ENCODE measurements around the gene SMTNL2. TPM values are rescaled to one million over a fixed set of nuclear protein-coding genes. Genes with fewer than 3 reads are reported as not detected.
"Not testable (repeated sequence)": the region's sequence is repeated elsewhere in the genome, so short reads cannot be mapped to it uniquely, and the experiment has no call there.

Gene SMTNL2
- total RNA-seq, 1 donor from 2014 or later, result 0.32 TPM

DNA sequence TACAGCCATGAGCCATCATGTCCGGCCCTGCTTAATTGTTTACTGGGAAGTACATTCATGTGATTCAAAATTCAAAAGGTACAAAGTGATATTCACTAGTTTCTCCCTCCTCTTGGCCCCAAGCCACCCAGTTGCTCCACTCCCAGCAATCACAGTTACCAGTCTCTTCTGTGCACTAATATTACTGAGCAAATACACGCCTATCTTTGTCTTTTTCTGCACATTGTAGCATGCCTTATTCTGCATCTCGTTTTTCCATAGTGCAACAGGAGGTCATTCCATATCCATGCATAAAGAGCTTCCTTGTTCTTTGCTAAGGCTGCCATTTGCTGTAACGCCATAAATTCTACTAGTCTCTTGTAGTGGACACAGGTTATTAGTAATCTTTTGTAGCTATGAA, 59.3 kb downstream of the SMTNL2 start:
- no peaks in the 10 kb centered on the region for H3K9me3 Mint-ChIP-seq (ENCODE audit: low read depth)
- H3K4me1 Mint-ChIP-seq (ENCODE audit: low read depth), result peaks cover 15% of the 10 kb centered on the region
- H3K4me3 Mint-ChIP-seq (ENCODE audit: unreplicated experiment), result no peak overlapping the region
- H3K27me3 Mint-ChIP-seq (ENCODE audit: low read depth), result peaks cover 66% of the 10 kb centered on the region
- no peaks in the 10 kb centered on the region for H3K36me3 Mint-ChIP-seq (ENCODE audit: low read depth)
- no peak for DNase-seq (ENCODE audit: low spot score)
- no peak overlapping the region for H3K27ac Mint-ChIP-seq (ENCODE audit: unreplicated experiment)
- TF ChIP-seq, protein P1, sequence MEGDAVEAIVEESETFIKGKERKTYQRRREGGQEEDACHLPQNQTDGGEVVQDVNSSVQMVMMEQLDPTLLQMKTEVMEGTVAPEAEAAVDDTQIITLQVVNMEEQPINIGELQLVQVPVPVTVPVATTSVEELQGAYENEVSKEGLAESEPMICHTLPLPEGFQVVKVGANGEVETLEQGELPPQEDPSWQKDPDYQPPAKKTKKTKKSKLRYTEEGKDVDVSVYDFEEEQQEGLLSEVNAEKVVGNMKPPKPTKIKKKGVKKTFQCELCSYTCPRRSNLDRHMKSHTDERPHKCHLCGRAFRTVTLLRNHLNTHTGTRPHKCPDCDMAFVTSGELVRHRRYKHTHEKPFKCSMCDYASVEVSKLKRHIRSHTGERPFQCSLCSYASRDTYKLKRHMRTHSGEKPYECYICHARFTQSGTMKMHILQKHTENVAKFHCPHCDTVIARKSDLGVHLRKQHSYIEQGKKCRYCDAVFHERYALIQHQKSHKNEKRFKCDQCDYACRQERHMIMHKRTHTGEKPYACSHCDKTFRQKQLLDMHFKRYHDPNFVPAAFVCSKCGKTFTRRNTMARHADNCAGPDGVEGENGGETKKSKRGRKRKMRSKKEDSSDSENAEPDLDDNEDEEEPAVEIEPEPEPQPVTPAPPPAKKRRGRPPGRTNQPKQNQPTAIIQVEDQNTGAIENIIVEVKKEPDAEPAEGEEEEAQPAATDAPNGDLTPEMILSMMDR (IDR thresholded peaks at IDR 0.05), result no peak

DNA sequence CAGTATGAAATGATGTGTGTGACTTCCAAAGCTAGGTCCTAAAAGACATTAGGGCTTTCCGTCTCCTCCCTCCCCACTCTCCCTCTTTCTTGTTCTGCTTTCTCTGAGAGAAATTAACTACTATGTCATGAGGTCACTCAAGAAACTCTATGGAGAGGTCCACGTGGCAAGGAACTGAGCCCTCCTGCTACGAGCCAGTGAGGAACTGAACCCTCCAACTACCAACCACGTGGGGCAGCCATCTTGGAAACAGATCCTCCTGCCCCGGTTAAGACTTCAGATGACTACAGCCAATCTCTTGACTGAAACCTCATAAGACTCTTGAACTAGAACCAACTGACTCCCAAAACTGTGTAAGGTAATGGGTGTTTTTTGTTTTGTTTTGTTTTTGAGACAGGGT, 61.3 kb downstream of the SMTNL2 start:
- DNase-seq (ENCODE audit: low spot score), result no peak
- peaks cover 66% of the 10 kb centered on the region for H3K27me3 Mint-ChIP-seq (ENCODE audit: low read depth)

DNA sequence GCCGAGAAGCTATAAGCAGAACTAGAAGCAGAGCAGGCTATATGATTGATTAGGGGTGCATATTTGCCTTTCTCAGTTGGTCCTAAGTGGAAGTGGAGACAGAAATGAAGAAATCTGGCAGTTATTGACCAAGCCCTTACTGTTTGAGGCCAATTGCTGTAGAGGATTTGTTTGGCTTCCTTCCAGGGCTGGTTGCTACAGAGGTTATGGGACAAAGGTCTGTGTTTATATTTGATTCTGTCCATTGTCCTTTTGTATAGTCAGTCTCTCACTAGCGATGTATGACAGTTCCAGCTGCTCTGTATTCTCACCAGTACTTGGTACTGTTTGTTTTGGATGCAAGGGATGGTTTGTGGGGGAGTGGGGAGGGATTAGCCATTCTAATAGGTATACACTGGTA, 64.4 kb downstream of the SMTNL2 start:
- Mint-ChIP-seq H3K27me3 (ENCODE audit: low read depth) (peaks cover 40% of the 10 kb centered on the region), H3K4me3 (ENCODE audit: unreplicated experiment) (no peak overlapping the region), H3K4me1 (ENCODE audit: low read depth) (no peaks in the 10 kb centered on the region)

More for the DNA sequence above, 61.3 kb downstream of the SMTNL2 start:
- Mint-ChIP-seq H3K36me3 (ENCODE audit: low read depth) (no peaks in the 10 kb centered on the region), H3K4me1 (ENCODE audit: low read depth) (peaks cover 10% of the 10 kb centered on the region), H3K27ac (ENCODE audit: unreplicated experiment) (no peak overlapping the region), H3K9me3 (ENCODE audit: low read depth) (no peaks in the 10 kb centered on the region), H3K4me3 (ENCODE audit: unreplicated experiment) (no peak overlapping the region)
- TF ChIP-seq, protein P1 (IDR thresholded peaks at IDR 0.05), result no peak

DNA sequence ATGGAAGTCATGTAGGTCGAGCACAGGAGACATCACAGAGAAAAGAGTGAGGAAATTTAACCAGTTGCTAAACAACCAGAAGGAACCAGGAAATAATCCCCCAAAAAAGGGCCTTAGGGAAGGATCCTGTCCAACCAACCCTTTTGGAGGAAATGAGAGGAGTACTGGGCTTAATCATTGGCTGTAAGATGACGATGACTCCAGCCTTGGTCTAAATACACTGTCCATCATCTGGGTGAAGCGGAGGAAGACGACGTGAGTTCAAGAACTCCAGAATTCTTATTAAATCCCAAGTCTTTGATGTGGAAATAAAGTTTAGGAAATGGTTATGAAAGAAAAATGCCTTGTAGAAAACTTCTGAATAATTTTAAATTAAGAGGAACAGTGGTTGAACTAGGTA, 68.7 kb downstream of the SMTNL2 start:
- TF ChIP-seq, protein P1 (IDR thresholded peaks at IDR 0.05), result no peak
- peaks cover 1% of the 10 kb centered on the region for H3K36me3 Mint-ChIP-seq (ENCODE audit: low read depth)
- H3K27ac Mint-ChIP-seq (ENCODE audit: unreplicated experiment), result no peak overlapping the region
- no peak overlapping the region for H3K4me3 Mint-ChIP-seq (ENCODE audit: unreplicated experiment)
- DNase-seq (ENCODE audit: low spot score), result no peak
- peaks cover 20% of the 10 kb centered on the region for H3K27me3 Mint-ChIP-seq (ENCODE audit: low read depth)
- H3K4me1 Mint-ChIP-seq (ENCODE audit: low read depth), result no peaks in the 10 kb centered on the region
- no peaks in the 10 kb centered on the region for H3K9me3 Mint-ChIP-seq (ENCODE audit: low read depth)

More for the DNA sequence above, 64.4 kb downstream of the SMTNL2 start:
- peaks cover 1% of the 10 kb centered on the region for H3K36me3 Mint-ChIP-seq (ENCODE audit: low read depth)
- TF ChIP-seq, protein P1 (IDR thresholded peaks at IDR 0.05), result no peak
- no peak overlapping the region for H3K27ac Mint-ChIP-seq (ENCODE audit: unreplicated experiment)
- DNase-seq (ENCODE audit: low spot score), result no peak
- H3K9me3 Mint-ChIP-seq (ENCODE audit: low read depth), result no peaks in the 10 kb centered on the region

DNA sequence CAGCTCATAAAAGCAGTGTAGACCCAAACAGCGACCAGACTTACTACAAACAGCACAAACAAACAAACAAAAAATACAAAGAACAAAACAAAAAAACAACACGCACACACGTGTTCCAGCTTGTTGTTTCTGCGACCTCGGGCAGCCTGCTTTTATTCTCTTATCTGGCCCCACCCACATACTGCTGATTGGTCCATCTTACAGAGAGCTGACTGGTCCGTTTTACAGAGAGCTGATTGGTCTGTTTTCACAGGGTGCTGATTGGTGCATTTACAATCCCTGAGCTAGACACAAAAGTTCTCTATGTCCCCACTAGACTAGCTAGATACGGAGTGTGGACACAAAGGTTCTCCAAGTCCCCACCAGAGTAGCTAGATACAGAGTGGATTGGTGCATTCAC, 71.6 kb downstream of the SMTNL2 start:
- DNase-seq (ENCODE audit: low spot score); H3K4me1 Mint-ChIP-seq (ENCODE audit: low read depth); H3K4me3 Mint-ChIP-seq (ENCODE audit: unreplicated experiment); H3K27me3 Mint-ChIP-seq (ENCODE audit: low read depth); H3K27ac Mint-ChIP-seq (ENCODE audit: unreplicated experiment); H3K36me3 Mint-ChIP-seq (ENCODE audit: low read depth); H3K9me3 Mint-ChIP-seq (ENCODE audit: low read depth): not testable (repeated sequence)

DNA sequence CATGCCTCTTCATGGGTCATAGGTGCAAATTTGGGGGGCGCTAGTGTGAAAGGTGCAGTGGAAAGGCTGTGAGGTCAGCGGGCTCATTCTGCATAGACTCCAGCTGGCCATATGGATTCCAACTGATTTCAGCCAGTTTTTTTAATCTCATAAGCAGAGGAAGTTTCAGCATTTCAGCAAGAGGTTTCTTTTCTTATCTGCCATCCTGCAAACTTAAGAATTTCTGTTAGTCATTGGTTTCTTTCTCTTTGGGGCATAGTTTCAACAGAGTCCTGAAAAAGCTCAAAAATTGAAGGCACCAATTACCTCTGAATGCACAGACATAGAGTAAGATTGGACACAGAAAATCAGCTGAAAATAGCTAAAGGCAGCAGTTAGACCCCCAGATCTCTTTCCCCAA, 73.3 kb downstream of the SMTNL2 start:
- TF ChIP-seq, protein P1 (IDR thresholded peaks at IDR 0.05), result no peak
- no peaks in the 10 kb centered on the region for H3K36me3 Mint-ChIP-seq (ENCODE audit: low read depth)
- no peak overlapping the region for H3K4me3 Mint-ChIP-seq (ENCODE audit: unreplicated experiment)
- peaks cover 2% of the 10 kb centered on the region for H3K4me1 Mint-ChIP-seq (ENCODE audit: low read depth)
- no peaks in the 10 kb centered on the region for H3K27me3 Mint-ChIP-seq (ENCODE audit: low read depth)
- H3K27ac Mint-ChIP-seq (ENCODE audit: unreplicated experiment), result no peak overlapping the region
- no peak for DNase-seq (ENCODE audit: low spot score)
- H3K9me3 Mint-ChIP-seq (ENCODE audit: low read depth), result no peaks in the 10 kb centered on the region

All from chondrocyte (in vitro differentiated cells).